MM.1S (cell line): ENCODE measurements around the gene DALRD3.

Experiments
- DNase-seq: peaks from one replicate; pipeline ENCODE4 v3.0.0-alpha.2; 2015
- H2AFZ ChIP-seq: fragments of 300-600 bp; sonication (generic); 2 replicates; pipeline ENCODE4 v1.6.0; 2016; ENCODE audit warnings: antibody characterized with exemption, low read length
- H3F3A ChIP-seq: fragments of 300-600 bp; sonication (generic); 2 replicates; pipeline ENCODE4 v1.6.1; 2016; ENCODE audit warnings: mild to moderate bottlenecking, antibody characterized with exemption, low read length, moderate library complexity, mixed read lengths; ENCODE audit not compliant: insufficient read depth
- H3K27ac ChIP-seq: fragments of 300-600 bp; sonication (generic); 2 replicates; pipeline ENCODE4 v1.5.1; 2016; ENCODE audit warnings: mild to moderate bottlenecking, low read length
- H3K27me3 ChIP-seq: fragments of 300-600 bp; sonication (generic); replicated peaks from 2 replicates; pipeline ENCODE4 v1.6.0; 2016; ENCODE audit warnings: low read length; ENCODE audit not compliant: insufficient read depth
- H3K36me3 ChIP-seq: fragments of 300-600 bp; sonication (generic); replicated peaks from 2 replicates; pipeline ENCODE4 v1.6.1; 2016; ENCODE audit warnings: mild to moderate bottlenecking, low read length, mixed read lengths; ENCODE audit not compliant: insufficient read depth
- H3K4me1 ChIP-seq: fragments of 300-600 bp; sonication (generic); 2 replicates; pipeline ENCODE4 v1.6.1; 2016; ENCODE audit warnings: low read length, mixed read lengths
- H3K4me2 ChIP-seq: fragments of 300-600 bp; sonication (generic); 2 replicates; pipeline ENCODE4 v1.6.0; 2016; ENCODE audit warnings: low read depth, low read length
- H3K4me3 ChIP-seq: fragments of 300-600 bp; sonication (generic); 2 replicates; pipeline ENCODE4 v1.5.1; 2016; ENCODE audit warnings: low read length, mixed read lengths
- H3K79me2 ChIP-seq: fragments of 300-600 bp; sonication (generic); 2 replicates; pipeline ENCODE4 v1.6.1; 2016; ENCODE audit warnings: mixed run types, low read length, mixed read lengths
- H3K9ac ChIP-seq: fragments of 300-600 bp; sonication (generic); 2 replicates; pipeline ENCODE4 v1.6.1; 2016; ENCODE audit warnings: low read length, mixed read lengths
- H3K9me2 ChIP-seq: fragments of 300-600 bp; sonication (generic); replicated peaks from 2 replicates; pipeline ENCODE4 v1.6.1; 2016; ENCODE audit warnings: mild to moderate bottlenecking, low read length, mixed read lengths; ENCODE audit not compliant: insufficient read depth
- H3K9me3 ChIP-seq: fragments of 300-600 bp; sonication (generic); replicated peaks from 2 replicates; pipeline ENCODE4 v1.6.1; 2016; ENCODE audit warnings: mild to moderate bottlenecking, low read length, mixed read lengths; ENCODE audit not compliant: insufficient read depth
- H4K20me1 ChIP-seq: fragments of 300-600 bp; sonication (generic); 2 replicates; pipeline ENCODE4 v1.6.1; 2016; ENCODE audit warnings: mild to moderate bottlenecking, low read length, moderate library complexity, mixed read lengths; ENCODE audit not compliant: insufficient read depth
- CTCF ChIP-seq: fragments of 300-600 bp; sonication (generic); IDR thresholded peaks from 2 replicates; pipeline ENCODE4 v1.5.1; 2016; ENCODE audit warnings: antibody characterized with exemption, low read length, mixed read lengths
- EZH2 ChIP-seq: fragments of 300-600 bp; sonication (generic); optimal IDR thresholded peaks from 2 replicates; pipeline ENCODE3; 2017; ENCODE audit warnings: low read depth, mild to moderate bottlenecking, antibody characterized with exemption, low read length, mixed read lengths
- EZH2phosphoT487 ChIP-seq: fragments of 300-600 bp; sonication (generic); IDR thresholded peaks from 2 replicates; pipeline ENCODE4 v1.6.1; 2018; ENCODE audit warnings: antibody characterized with exemption, low read length

Gene DALRD3

GRCh38 chr3:49034650-49035049 is 16.3 kb upstream of the DALRD3 start:
- Histone ChIP-seq H3K4me1 (no peaks in the 10 kb centered on the region), H2AFZ (no peak overlapping the region), H3F3A (peaks cover 8% of the 10 kb centered on the region), H3K4me2 (no peak overlapping the region), H3K9me2 (no peaks in the 10 kb centered on the region), H3K79me2 (no peaks in the 10 kb centered on the region), H3K4me3 (no peak overlapping the region), H3K9me3 (no peaks in the 10 kb centered on the region), H3K9ac (no peak overlapping the region), H3K36me3 (peaks cover 9% of the 10 kb centered on the region; the same call in 1 of the 2 replicates), H4K20me1 (no peaks in the 10 kb centered on the region), H3K27me3 (no peaks in the 10 kb centered on the region), H3K27ac (no peak overlapping the region)
- TF ChIP-seq CTCF = no peak
- no peak for DNase-seq

- Histone ChIP-seq H3K9ac (no peak overlapping the region), H3K4me1 (peaks cover 6% of the 10 kb centered on the region), H2AFZ (no peak overlapping the region), H3K79me2 (peaks cover 14% of the 10 kb centered on the region), H4K20me1 (no peaks in the 10 kb centered on the region), H3K9me3 (no peaks in the 10 kb centered on the region), H3K4me3 (no peak overlapping the region), H3K36me3 (peaks cover 9% of the 10 kb centered on the region; the same call in 1 of the 2 replicates), H3F3A (peaks cover 17% of the 10 kb centered on the region), H3K4me2 (no peak overlapping the region), H3K27me3 (no peaks in the 10 kb centered on the region), H3K9me2 (no peaks in the 10 kb centered on the region), H3K27ac (no peak overlapping the region)
- DNase-seq = no peak
- TF ChIP-seq EZH2phosphoT487 (no peak), CTCF (no peak), EZH2 (no peak)
These were observed 14.4 kb upstream of the DALRD3 start for GRCh38 chr3:49032646-49033304.

- H3K4me1 ChIP-seq = peaks cover 28% of the 10 kb centered on the region
- DNase-seq = no peak
- H3K9ac ChIP-seq = no peak overlapping the region
- no peaks in the 10 kb centered on the region for H3K9me2 ChIP-seq
- peaks cover 37% of the 10 kb centered on the region for H3F3A ChIP-seq
- H2AFZ ChIP-seq = no peak overlapping the region
- H3K4me3 ChIP-seq = no peak overlapping the region
- H3K36me3 ChIP-seq = peaks cover 9% of the 10 kb centered on the region; the same call in 1 of the 2 replicates
- no peaks in the 10 kb centered on the region for H4K20me1 ChIP-seq
- H3K27ac ChIP-seq = no peak overlapping the region
- TF ChIP-seq CTCF (no peak), EZH2phosphoT487 (no peak), EZH2 (no peak)
- H3K4me2 ChIP-seq = no peak overlapping the region
- no peaks in the 10 kb centered on the region for H3K9me3 ChIP-seq
- peaks cover 38% of the 10 kb centered on the region for H3K79me2 ChIP-seq
- no peaks in the 10 kb centered on the region for H3K27me3 ChIP-seq
These were observed 11.9 kb upstream of the DALRD3 start for GRCh38 chr3:49030321-49030720.
